Neural cell (in vitro differentiated cells): ENCODE results near the gene STON2. TPM values are rescaled to one million over a fixed set of nuclear protein-coding genes. Genes with fewer than 3 reads are reported as not detected.
"Not testable (repeated sequence)": the region's sequence is repeated elsewhere in the genome, so short reads cannot be mapped to it uniquely, and the experiment has no call there.

ENCODE experiments used
- H2AFZ ChIP-seq: fragments of 200-600, 300-800 bp; sonication (generic), shearing (Covaris generic); 2 replicates; pipeline ENCODE4 v1.6.0; 2014; ENCODE audit warnings: low read depth, mild to moderate bottlenecking, antibody characterized with exemption, low read length, moderate library complexity
- H3F3A ChIP-seq: fragments of 200-600 bp; shearing (Covaris generic); 2 replicates; pipeline ENCODE4 v1.6.1; 2016; ENCODE audit warnings: mild to moderate bottlenecking, moderate library complexity, mixed read lengths, antibody characterized with exemption, low read length; ENCODE audit not compliant: insufficient read depth, poor library complexity, severe bottlenecking
- H3K27ac ChIP-seq: fragments of 200-600, 300-800 bp; sonication (generic), shearing (Covaris generic); 2 replicates; pipeline ENCODE4 v1.5.1; 2014; ENCODE audit warnings: mild to moderate bottlenecking, low read length, moderate library complexity
- H3K27me3 ChIP-seq: fragments of 300-800, 200-600 bp; sonication (generic), shearing (Covaris generic); 2 replicates; pipeline ENCODE4 v1.6.0; 2014; ENCODE audit warnings: mild to moderate bottlenecking, low read depth, low read length, moderate library complexity; ENCODE audit not compliant: insufficient read depth
- H3K36me3 ChIP-seq: fragments of 300-800, 200-600 bp; sonication (generic), shearing (Covaris generic); 2 replicates; pipeline ENCODE4 v1.5.1; 2014; ENCODE audit warnings: mild to moderate bottlenecking, antibody characterized with exemption, low read length, moderate library complexity; ENCODE audit not compliant: insufficient read depth
- H3K4me2 ChIP-seq: fragments of 300-800, 200-600 bp; sonication (generic), shearing (Covaris generic); 2 replicates; pipeline ENCODE4 v1.6.0; 2014; ENCODE audit warnings: mild to moderate bottlenecking, low read length
- H3K4me3 ChIP-seq: fragments of 300-800, 200-600 bp; sonication (generic), shearing (Covaris generic); 2 replicates; pipeline ENCODE4 v1.5.1; 2014; ENCODE audit warnings: mild to moderate bottlenecking, low read length, moderate library complexity
- H3K79me2 ChIP-seq: fragments of 200-600 bp; shearing (Covaris generic); replicated peaks from 2 replicates; pipeline ENCODE4 v1.6.0; 2014; ENCODE audit warnings: mild to moderate bottlenecking, low read length, moderate library complexity; ENCODE audit not compliant: insufficient read depth
- H3K9ac ChIP-seq: fragments of 300-800, 200-600 bp; sonication (generic), shearing (Covaris generic); 2 replicates; pipeline ENCODE4 v1.6.1; 2016; ENCODE audit warnings: mild to moderate bottlenecking, low read length, mixed read lengths
- H3K9me2 ChIP-seq: fragments of 200-600 bp; shearing (Covaris generic); 2 replicates; pipeline ENCODE4 v1.6.1; 2016; ENCODE audit warnings: mild to moderate bottlenecking, low read length, mixed read lengths; ENCODE audit not compliant: insufficient read depth
- H3K9me3 ChIP-seq: fragments of 200-600, 300-800 bp; sonication (generic), shearing (Covaris generic); 2 replicates; pipeline ENCODE4 v1.6.1; 2016; ENCODE audit warnings: mild to moderate bottlenecking, mixed run types, low read length, moderate library complexity, mixed read lengths
- H4K20me1 ChIP-seq: fragments of 200-600 bp; shearing (Covaris generic); 2 replicates; pipeline ENCODE4 v1.6.1; 2016; ENCODE audit warnings: mild to moderate bottlenecking, mixed run types; ENCODE audit not compliant: insufficient read depth
- CTCF ChIP-seq: fragments of 450-650 bp; IDR thresholded peaks from 2 replicates; pipeline ENCODE4 v1.5.1; 2014; ENCODE audit warnings: antibody characterized with exemption, mild to moderate bottlenecking, moderate library complexity; ENCODE audit not compliant: poor library complexity, severe bottlenecking
- EP300 ChIP-seq: fragments of 450-650 bp; conservative IDR thresholded peaks from 2 replicates; pipeline ENCODE4 v1.6.1; 2014; ENCODE audit warnings: antibody characterized with exemption, mild to moderate bottlenecking, moderate library complexity; ENCODE audit not compliant: poor library complexity, severe bottlenecking
- EZH2 ChIP-seq: fragments of 200-600, 300-800 bp; shearing (Covaris generic), sonication (generic); IDR thresholded peaks from 2 replicates; pipeline ENCODE4 v1.6.1; 2014; ENCODE audit warnings: antibody characterized with exemption, low read length, borderline replicate concordance, mild to moderate bottlenecking; ENCODE audit not compliant: insufficient read depth, poor library complexity, severe bottlenecking
- MXI1 ChIP-seq: fragments of 450-650 bp; conservative IDR thresholded peaks from 2 replicates; pipeline ENCODE4 v1.6.1; 2014; ENCODE audit warnings: antibody characterized with exemption, mild to moderate bottlenecking; ENCODE audit not compliant: poor library complexity, severe bottlenecking
- POLR2AphosphoS5 ChIP-seq: IDR thresholded peaks from 2 replicates; pipeline ENCODE4 v1.6.1; 2012
- RAD21 ChIP-seq: fragments of 450-650 bp; conservative IDR thresholded peaks from 2 replicates; pipeline ENCODE4 v1.6.1; 2014; ENCODE audit warnings: antibody characterized with exemption, mild to moderate bottlenecking, moderate library complexity
- SMC3 ChIP-seq: fragments of 450-650 bp; conservative IDR thresholded peaks from 2 replicates; pipeline ENCODE4 v1.6.1; 2014; ENCODE audit warnings: antibody characterized with exemption, mild to moderate bottlenecking, moderate library complexity; ENCODE audit not compliant: poor library complexity
- TAF1 ChIP-seq: IDR thresholded peaks from 2 replicates; pipeline ENCODE4 v1.6.1; 2012; ENCODE audit warnings: low read depth
- polyA plus RNA-seq: library from polyadenylated mRNA; depleted of rRNA; stranded (reverse); fragments of >200 nt; gene quantifications from 2 replicates; pipeline ENCODE4 v1.2.3, GENCODE V29; 2014
- TF ChIP-seq, protein P1 (sequence below): IDR thresholded peaks from 2 replicates; pipeline ENCODE4 v1.6.1; 2012; ENCODE audit warnings: borderline replicate concordance

The STON2 gene
- polyA plus RNA-seq, 1 donor from 2014 or later: 11.3 TPM

DNA sequence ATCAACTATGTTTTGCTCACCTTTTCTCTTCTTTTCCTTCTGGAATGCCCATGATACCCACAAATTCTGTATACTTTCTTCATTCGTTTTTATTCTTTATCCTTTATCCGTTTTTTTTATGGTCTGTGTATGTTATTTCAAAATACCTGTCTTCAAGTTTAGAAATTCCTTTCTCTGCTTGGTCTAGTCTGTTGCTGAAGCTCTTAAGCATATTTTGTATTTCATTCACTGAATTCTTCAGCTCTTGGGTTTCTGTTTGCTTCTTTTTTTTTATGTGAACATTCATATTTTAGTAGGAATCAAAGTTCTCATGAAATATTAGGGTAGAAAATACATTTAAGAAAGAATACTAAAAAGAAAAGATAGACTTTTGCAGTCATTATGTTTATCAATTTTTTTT lies 156.6 kb downstream of the STON2 start:
- Histone ChIP-seq H3K27me3 (no peaks in the 10 kb centered on the region), H3K27ac (no peak overlapping the region), H4K20me1 (no peaks in the 10 kb centered on the region), H2AFZ (no peak overlapping the region), H3K4me3 (no peak overlapping the region), H3K36me3 (no peaks in the 10 kb centered on the region), H3K9ac (no peak overlapping the region), H3K4me2 (no peak overlapping the region), H3F3A (no peaks in the 10 kb centered on the region), H3K9me3 (no peaks in the 10 kb centered on the region), H3K9me2 (no peaks in the 10 kb centered on the region), H3K79me2 (no peaks in the 10 kb centered on the region)
- TF ChIP-seq MXI1: no peak
- TF ChIP-seq TAF1: no peak
- no peak for TF ChIP-seq EZH2
- TF ChIP-seq EP300: no peak
- TF ChIP-seq, protein P1, sequence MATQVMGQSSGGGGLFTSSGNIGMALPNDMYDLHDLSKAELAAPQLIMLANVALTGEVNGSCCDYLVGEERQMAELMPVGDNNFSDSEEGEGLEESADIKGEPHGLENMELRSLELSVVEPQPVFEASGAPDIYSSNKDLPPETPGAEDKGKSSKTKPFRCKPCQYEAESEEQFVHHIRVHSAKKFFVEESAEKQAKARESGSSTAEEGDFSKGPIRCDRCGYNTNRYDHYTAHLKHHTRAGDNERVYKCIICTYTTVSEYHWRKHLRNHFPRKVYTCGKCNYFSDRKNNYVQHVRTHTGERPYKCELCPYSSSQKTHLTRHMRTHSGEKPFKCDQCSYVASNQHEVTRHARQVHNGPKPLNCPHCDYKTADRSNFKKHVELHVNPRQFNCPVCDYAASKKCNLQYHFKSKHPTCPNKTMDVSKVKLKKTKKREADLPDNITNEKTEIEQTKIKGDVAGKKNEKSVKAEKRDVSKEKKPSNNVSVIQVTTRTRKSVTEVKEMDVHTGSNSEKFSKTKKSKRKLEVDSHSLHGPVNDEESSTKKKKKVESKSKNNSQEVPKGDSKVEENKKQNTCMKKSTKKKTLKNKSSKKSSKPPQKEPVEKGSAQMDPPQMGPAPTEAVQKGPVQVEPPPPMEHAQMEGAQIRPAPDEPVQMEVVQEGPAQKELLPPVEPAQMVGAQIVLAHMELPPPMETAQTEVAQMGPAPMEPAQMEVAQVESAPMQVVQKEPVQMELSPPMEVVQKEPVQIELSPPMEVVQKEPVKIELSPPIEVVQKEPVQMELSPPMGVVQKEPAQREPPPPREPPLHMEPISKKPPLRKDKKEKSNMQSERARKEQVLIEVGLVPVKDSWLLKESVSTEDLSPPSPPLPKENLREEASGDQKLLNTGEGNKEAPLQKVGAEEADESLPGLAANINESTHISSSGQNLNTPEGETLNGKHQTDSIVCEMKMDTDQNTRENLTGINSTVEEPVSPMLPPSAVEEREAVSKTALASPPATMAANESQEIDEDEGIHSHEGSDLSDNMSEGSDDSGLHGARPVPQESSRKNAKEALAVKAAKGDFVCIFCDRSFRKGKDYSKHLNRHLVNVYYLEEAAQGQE: no peak
- no peak for TF ChIP-seq SMC3
- TF ChIP-seq CTCF: no peak
- TF ChIP-seq RAD21: no peak
- TF ChIP-seq POLR2AphosphoS5: no peak

DNA sequence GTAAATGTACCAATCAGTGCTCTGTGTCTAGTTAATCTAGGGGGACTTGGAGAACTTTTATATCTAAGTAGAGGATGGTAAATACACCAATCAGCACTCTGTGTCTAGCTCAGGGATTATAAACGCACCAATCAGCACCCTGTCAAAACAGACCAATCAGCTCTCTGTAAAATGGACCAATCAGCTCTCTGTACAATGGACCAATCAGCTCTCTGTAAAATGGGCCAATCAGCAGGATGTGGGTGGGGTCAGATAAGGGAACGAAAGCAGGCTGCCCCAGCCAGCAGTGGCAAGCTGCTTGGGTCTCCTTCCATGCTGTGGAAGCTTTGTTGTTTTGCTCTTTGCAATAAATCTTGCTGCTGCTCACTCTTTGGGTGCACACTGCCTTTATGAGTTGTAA lies 163.3 kb downstream of the STON2 start:
- H3F3A ChIP-seq, H3K27me3 ChIP-seq, H3K9me2 ChIP-seq, H3K4me3 ChIP-seq, H3K27ac ChIP-seq, H2AFZ ChIP-seq, H3K79me2 ChIP-seq, H3K4me2 ChIP-seq, H3K9ac ChIP-seq, H3K36me3 ChIP-seq, H4K20me1 ChIP-seq, H3K9me3 ChIP-seq: not testable (repeated sequence)

DNA sequence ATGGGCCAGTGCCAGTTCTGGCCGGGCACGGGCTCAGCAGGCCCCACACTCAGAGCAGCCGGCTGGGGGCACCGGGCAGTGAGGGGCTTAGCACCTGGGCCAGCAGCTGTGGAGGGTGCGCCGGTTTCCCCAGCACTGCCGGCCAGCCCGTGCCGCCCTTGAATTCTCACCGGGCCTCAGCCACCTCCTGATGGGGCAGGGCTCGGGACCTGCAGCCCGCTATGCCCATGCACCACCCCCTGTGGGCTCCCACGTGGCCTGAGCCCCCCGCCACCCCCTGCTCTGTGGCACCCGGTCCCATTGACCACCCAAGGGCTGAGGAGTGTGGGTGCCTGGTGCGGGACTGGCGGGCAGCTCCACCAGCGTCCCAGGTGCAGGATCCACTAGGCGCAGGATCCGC lies 164.0 kb downstream of the STON2 start:
- Histone ChIP-seq H2AFZ (no peak overlapping the region), H3K27me3 (no peaks in the 10 kb centered on the region), H3K4me3 (no peak overlapping the region), H4K20me1 (no peaks in the 10 kb centered on the region), H3K79me2 (no peaks in the 10 kb centered on the region), H3K4me2 (no peak overlapping the region), H3K9me3 (no peaks in the 10 kb centered on the region), H3F3A (no peaks in the 10 kb centered on the region), H3K27ac (no peak overlapping the region), H3K9me2 (no peaks in the 10 kb centered on the region), H3K9ac (no peak overlapping the region), H3K36me3 (no peaks in the 10 kb centered on the region)
- no peak for TF ChIP-seq RAD21
